Measurements from ENCODE around the gene ENDOG.

Gene ENDOG

DNA sequence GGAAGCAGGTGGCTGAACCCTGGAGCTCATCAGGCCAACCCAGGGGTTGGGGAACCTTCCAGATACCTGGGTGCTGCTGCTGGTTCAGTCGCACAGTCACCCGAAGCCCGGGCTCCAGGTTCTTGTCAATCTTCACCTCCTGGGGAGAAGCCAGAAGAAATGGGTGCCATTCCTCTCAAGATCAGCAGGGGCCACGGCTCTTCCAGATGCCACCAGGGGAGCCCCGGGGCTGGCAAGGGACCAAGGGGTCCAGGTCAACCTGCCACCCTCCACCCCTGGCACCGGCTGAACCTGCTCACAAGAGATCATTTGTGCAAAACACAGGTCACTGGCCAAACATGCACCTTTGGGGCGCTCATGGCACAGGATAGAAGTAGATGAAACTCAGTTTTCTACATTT is 6.6 kb downstream of the ENDOG start:
- TF ChIP-seq, protein P1, sequence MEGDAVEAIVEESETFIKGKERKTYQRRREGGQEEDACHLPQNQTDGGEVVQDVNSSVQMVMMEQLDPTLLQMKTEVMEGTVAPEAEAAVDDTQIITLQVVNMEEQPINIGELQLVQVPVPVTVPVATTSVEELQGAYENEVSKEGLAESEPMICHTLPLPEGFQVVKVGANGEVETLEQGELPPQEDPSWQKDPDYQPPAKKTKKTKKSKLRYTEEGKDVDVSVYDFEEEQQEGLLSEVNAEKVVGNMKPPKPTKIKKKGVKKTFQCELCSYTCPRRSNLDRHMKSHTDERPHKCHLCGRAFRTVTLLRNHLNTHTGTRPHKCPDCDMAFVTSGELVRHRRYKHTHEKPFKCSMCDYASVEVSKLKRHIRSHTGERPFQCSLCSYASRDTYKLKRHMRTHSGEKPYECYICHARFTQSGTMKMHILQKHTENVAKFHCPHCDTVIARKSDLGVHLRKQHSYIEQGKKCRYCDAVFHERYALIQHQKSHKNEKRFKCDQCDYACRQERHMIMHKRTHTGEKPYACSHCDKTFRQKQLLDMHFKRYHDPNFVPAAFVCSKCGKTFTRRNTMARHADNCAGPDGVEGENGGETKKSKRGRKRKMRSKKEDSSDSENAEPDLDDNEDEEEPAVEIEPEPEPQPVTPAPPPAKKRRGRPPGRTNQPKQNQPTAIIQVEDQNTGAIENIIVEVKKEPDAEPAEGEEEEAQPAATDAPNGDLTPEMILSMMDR (conservative IDR thresholded peaks at IDR 0.05), result no peak
- no peak for TF ChIP-seq ZFX (IDR thresholded peaks at IDR 0.05)
- H3K27ac ChIP-seq, result no peak overlapping the region

DNA sequence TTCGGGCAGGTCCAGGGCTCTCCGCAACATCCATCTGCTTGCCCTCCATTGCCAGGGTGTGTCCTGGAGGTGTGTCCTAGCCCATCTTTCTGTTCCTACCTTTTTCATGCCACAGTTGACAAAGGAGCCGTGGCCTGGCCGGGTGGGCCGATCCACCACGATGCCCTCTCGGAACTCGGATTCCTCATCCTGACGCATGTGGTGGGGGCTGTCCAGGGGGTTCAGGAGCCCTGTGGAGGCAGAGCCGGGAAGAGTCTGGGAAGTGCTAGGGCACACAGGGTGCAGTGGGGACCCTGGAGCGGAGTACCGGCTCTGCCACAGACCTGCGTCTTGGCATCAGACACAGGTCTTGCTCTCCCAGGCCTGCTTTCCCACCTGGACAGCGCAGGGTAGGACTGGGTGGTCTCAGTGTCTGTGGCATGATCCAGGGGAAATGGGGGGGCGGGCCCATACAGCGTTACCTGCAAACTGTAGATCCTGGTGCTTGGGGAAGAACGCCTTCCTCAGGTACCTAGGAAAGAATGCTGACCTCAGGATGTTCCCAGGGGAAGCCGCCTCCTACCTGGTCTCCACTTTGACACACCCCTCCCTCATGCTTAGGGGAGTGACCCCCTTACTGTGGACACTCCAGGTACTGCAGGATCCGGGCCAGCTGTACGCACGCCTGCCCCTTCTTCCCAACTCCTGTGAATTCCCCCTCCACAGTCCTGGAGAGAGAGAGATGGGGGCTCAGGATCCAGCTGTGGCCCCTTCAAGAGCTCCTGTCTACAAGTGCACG is 7.8 kb downstream of the ENDOG start:
- no peak overlapping the region for H3K27ac ChIP-seq
- TF ChIP-seq ZFX (IDR thresholded peaks at IDR 0.05), result no peak
- TF ChIP-seq, protein P1 (conservative IDR thresholded peaks at IDR 0.05), result no peak; the same call in 1 of the 2 replicates

DNA sequence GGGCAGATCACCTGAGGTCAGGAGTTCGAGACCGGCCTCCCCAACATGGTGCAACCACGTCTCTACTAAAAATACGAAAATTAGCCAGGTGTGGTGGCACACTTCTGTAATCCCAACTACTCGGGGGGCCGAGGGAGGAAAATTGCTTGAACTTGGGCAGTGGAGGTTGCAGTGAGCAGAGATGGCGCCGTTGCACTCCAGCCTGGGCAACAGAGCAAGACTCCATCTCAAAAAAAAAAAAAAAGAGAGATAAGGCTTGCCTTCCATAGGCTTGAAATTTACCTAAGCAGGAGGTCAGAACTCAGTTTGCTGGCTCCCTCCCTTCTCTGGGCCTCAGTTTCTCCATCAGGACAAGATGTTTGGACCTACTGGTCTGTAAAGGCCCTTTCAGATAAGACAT is 10.0 kb downstream of the ENDOG start:
- no peak for TF ChIP-seq ZFX (IDR thresholded peaks at IDR 0.05)
- TF ChIP-seq, protein P1 (conservative IDR thresholded peaks at IDR 0.05), result no peak; the same call in 1 of the 2 replicates
- peak overlapping the region; percentile 86 for H3K27ac ChIP-seq

DNA sequence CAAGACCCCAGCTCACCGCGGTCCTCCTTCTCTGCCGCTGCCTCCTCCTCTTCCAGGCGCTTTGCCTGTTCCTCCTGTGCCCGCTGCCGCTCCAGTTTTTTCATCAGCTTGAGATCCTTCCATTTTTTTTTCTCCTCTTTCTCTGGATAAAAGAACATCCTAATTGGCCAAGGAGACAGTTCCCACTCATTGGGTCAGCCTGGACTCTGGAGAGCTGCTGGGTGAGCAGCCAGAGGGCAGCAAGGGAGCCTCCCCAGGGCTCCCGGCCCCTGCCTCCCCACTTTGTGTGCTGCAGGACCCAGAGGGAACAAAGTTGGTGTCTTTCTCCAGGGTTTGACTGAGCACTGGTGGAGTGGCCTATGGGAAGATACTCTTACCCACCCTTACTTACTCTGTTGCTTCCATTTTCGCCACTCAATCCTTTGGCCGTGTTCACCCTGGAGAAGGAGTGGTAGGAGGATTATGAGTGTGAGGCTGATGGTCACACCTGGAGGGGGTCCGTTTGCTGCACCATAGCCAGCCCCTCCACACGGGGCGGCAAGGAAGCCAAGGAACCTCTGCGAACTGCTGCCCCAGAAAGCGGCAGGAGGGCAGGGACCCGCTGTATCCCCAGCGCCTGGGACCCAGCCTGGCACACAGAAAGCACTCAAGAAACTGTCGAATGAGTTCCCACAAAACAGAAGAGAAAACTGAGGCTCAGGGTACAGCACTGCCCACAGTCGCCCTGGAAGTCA is 10.6 kb downstream of the ENDOG start:
- H3K27ac ChIP-seq, result peak overlapping the region; percentile 86
- TF ChIP-seq, protein P1 (conservative IDR thresholded peaks at IDR 0.05), result no peak
- TF ChIP-seq ZFX (IDR thresholded peaks at IDR 0.05), result no peak

DNA sequence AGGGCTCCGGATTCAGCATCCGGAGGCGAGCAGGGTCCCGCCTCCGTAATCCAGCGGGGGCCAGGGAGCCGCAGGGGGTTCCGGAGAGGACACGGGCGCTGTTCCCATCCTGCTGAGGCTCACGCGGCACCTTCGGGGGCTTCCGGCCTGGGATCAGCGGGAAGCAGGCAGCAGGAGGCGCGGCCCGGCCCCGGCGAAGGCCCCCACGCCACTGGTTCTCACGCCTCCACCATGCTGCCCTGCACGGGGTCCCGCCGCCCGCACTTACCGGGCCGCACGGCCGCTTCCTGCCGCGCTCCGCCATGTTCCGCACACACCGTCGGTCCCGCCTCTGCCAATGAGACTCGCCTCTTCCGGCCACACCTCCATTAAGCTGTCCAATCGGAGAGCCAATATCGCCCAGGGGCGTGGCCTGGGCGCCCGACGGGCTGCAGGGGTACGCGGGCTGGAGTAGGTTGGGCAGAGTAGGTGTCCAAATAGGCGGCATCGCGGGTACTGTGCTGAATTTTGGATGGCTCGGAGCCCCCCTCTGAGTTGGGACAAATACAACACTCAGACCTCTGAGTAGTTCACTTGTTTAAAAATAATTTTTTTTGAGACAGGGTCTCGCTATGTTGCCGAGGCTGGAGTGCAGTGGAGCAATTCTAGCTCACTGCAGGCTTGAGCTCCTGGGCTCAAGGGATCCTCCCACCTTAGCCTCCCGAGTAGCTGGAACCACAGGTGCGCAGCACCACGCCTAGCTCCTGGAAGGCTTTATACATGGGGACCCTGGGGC is 11.4 kb downstream of the ENDOG start, which contains the start of gene SPOUT1:
Gene SPOUT1, minus strand, starts transcription at position 318 of the 775 bp plus-strand sequence. Its CDS starts 14 bp downstream, at position 304.
- peak; percentile 27; the same call in 1 of the 2 replicates for TF ChIP-seq ZFX (IDR thresholded peaks at IDR 0.05)
- TF ChIP-seq, protein P1 (conservative IDR thresholded peaks at IDR 0.05), result no peak
- peak within 1 kb of the TSS; percentile 86 for H3K27ac ChIP-seq

DNA sequence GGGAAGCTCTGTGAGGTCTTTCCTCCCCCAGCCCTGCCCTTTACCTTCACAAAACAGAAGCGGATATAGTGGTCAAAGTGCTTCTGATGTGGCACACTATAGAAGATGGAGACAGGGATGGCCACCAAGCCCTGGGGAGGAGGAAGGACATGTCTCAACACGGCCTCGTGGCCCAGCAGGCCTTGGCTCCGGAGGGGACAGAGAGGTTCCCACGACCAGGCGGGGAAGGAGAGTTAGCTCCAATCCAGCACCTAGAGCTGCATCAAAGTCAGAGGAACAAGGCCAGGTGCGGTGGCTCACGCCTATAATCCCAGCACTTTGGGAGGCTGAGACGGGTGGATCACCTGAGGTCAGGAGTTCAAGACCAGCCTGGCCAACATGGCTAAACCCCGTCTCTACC is 15.4 kb downstream of the ENDOG start:
- TF ChIP-seq, protein P1 (conservative IDR thresholded peaks at IDR 0.05), result no peak
- no peak for TF ChIP-seq ZFX (IDR thresholded peaks at IDR 0.05)
- H3K27ac ChIP-seq, result no peak overlapping the region

All from C4-2B (cell line).